ENCODE results near the gene KRTAP2-1. TPM values are rescaled to one million over a fixed set of nuclear protein-coding genes. Genes with fewer than 3 reads are reported as not detected.

KRTAP2-1 gene
- total and polyA plus RNA-seq, 2 of the 8 experiments (the other 6 are each of a cell fraction or from before 2014, with no cell fraction given), result not detected

- DNase-seq (ENCODE audit: low read depth in 1 of 2, low spot score in 2 of 2), result no peak
- H2BK20ac ChIP-seq (ENCODE audit: low read length), result no peak overlapping the region
- no peak for FAIRE-seq
- no peak overlapping the region for H3K4me2 ChIP-seq (ENCODE audit: insufficient read depth in 1 of 2, low read depth in 2 of 2, low read length in 2 of 2)
- CTCF ChIA-PET (ENCODE audit: partially characterized antibody), result interaction anchor here (0.6 to 1.0 kb wide), 3 partner anchors 10 to 160 kb away, joined by 3 read pairs; partner anchors contain the start of gene KRTAP2-1
- 0 out of 4 replicates have a peak, but pooled peaks cover 0 to 4% of the 10 kb centered on the region in 2 experiments for H3K9me3 ChIP-seq (ENCODE audit: insufficient read depth in 2 of 2, low read depth in 1 of 2, low read length in 1 of 2)
- H3K4me3 ChIP-seq (ENCODE audit: extremely low read depth in 1 of 4, insufficient read depth in 2 of 4, low read depth in 3 of 4, low read length in 4 of 4), result no peak overlapping the region
- H2AFZ ChIP-seq (ENCODE audit: low read length), result no peak overlapping the region
- H2BK120ac ChIP-seq (replicated peaks; ENCODE audit: low read depth, low read length), result no peak overlapping the region
- no peak overlapping the region for H3K18ac ChIP-seq (ENCODE audit: extremely low read depth, low read length)
- H3K56ac ChIP-seq (replicated peaks; ENCODE audit: insufficient read length, low read depth, low read length), result no peak overlapping the region
- no peak overlapping the region for H3K23ac ChIP-seq (ENCODE audit: insufficient read length)
- no peaks in the 10 kb centered on the region for H3K23me2 ChIP-seq (ENCODE audit: low read depth, low read length)
- H3K9ac ChIP-seq (replicated peaks in 1 of 4; ENCODE audit: extremely low read depth in 1 of 4, low read depth in 3 of 4, low read length in 3 of 4), result no peak overlapping the region
- no peaks in the 10 kb centered on the region for H4K20me1 ChIP-seq (replicated peaks in 1 of 2; ENCODE audit: control insufficient read depth in 1 of 2, insufficient read depth in 2 of 2, low read length in 2 of 2)
- H3K27me3 ChIP-seq (replicated peaks in 1 of 4; ENCODE audit: control insufficient read depth in 3 of 4, extremely low read depth in 1 of 4, insufficient read depth in 3 of 4, low read length in 3 of 4), result no peaks in the 10 kb centered on the region
- H4K91ac ChIP-seq (replicated peaks; ENCODE audit: insufficient read length, low read length), result no peak overlapping the region
- no peak overlapping the region for H2BK12ac ChIP-seq (ENCODE audit: low read depth, low read length)
- no peaks in the 10 kb centered on the region for H3K4me1 ChIP-seq (replicated peaks in 1 of 4; ENCODE audit: control insufficient read depth in 3 of 4, insufficient read depth in 4 of 4, low read length in 3 of 4)
- H3K79me2 ChIP-seq (ENCODE audit: control insufficient read depth in 1 of 2, insufficient read depth in 2 of 2, low read length in 2 of 2), result no peaks in the 10 kb centered on the region
- no peak overlapping the region for H2BK15ac ChIP-seq (ENCODE audit: low read length)
- TF ChIP-seq RXRA (IDR thresholded peaks at IDR 0.05; ENCODE audit: insufficient read depth, low read depth, low read length) (no peak), MAX (IDR thresholded peaks at IDR 0.05) (no peak), PHF8 (conservative IDR thresholded peaks at IDR 0.05; ENCODE audit: low read depth, low read length) (no peak), SP1 (IDR thresholded peaks at IDR 0.05; ENCODE audit: low read depth, low read length) (no peak), SIN3A (conservative IDR thresholded peaks at IDR 0.05 in 1 of 2, IDR thresholded peaks at IDR 0.05 in 1 of 2; ENCODE audit: low read depth in 1 of 2, low read length in 2 of 2) (no peak), CTBP2 (IDR thresholded peaks at IDR 0.05; ENCODE audit: borderline replicate concordance, insufficient read depth, insufficient read length, low read length) (no peak), BRCA1 (IDR thresholded peaks at IDR 0.05; ENCODE audit: low read depth, low read length) (no peak), NANOG (IDR thresholded peaks at IDR 0.05; ENCODE audit: insufficient read depth, low read depth, low read length, poor library complexity, severe bottlenecking) (no peak), POU5F1 (IDR thresholded peaks at IDR 0.05; ENCODE audit: low read depth, low read length) (no peak), KDM1A (IDR thresholded peaks at IDR 0.05; ENCODE audit: borderline replicate concordance, low read length) (no peak)
- no peak overlapping the region for H4K5ac ChIP-seq (ENCODE audit: insufficient read length, low read depth, low read length)
- H3K36me3 ChIP-seq (ENCODE audit: control insufficient read depth in 2 of 4, insufficient read depth in 4 of 4, low read length in 3 of 4), result no peaks in the 10 kb centered on the region
- H2BK5ac ChIP-seq (ENCODE audit: low read depth, low read length), result no peak overlapping the region
- no peak overlapping the region for H3K4ac ChIP-seq (replicated peaks; ENCODE audit: insufficient read length, low read depth, low read length)
- H3K14ac ChIP-seq (ENCODE audit: insufficient read length), result no peak overlapping the region
- POLR2A ChIA-PET (ENCODE audit: partially characterized antibody), result no interaction called here
- no peak overlapping the region for H3K27ac ChIP-seq (ENCODE audit: low read depth, low read length)
- no peaks in the 10 kb centered on the region for H3K79me1 ChIP-seq (ENCODE audit: low read depth, low read length)
- 93% methylated on average over 5 of the region's 5 CpGs; no CpG with 5 or more reads in 1 of the 2 experiments for WGBS, 2 experiments (ENCODE audit: extremely low coverage in 1 of 2, insufficient coverage in 1 of 2, insufficient read length in 1 of 2, insufficient replicate concordance in 2 of 2, low coverage in 1 of 2, low lambda C conversion rate in 2 of 2, missing lambda C conversion rate in 1 of 2)
- H4K8ac ChIP-seq (ENCODE audit: extremely low read depth, insufficient read depth, low read length), result no peak overlapping the region
- H2AK5ac ChIP-seq (ENCODE audit: low read depth, low read length), result no peak overlapping the region
Measured at GRCh38 chr17:41058741-41059140, 11.6 kb upstream of the KRTAP2-1 start.

Measured in H1 (cell line).